Heart left ventricle (tissue), 16 donors: ENCODE measurements around the gene HOXB1. TPM values are rescaled to one million over a fixed set of nuclear protein-coding genes. Genes with fewer than 3 reads are reported as not detected.

ENCODE experiments used
- ATAC-seq, 4 donors: fragments of 200-7000 bp; cut with Tn5 transposase; one replicate each; pipeline ENCODE4 v1.9.1; 2020 to 2022; ENCODE audit warnings: moderate library complexity in 4 of 4, mild to moderate bottlenecking in 3 of 4, moderate number of reproducible peaks in 1 of 4
- DNase-seq, 5 donors: peaks; one replicate each; pipeline ENCODE4 v3.0.0-alpha.2; 2020
- H3K27ac ChIP-seq, 12 donors: fragments of 200-600 bp; sonication (generic) in 4 of 12; one replicate each; pipeline versions ENCODE4 v1.5.0 to v1.8.0; 2016 to 2022; ENCODE audit warnings: mild to moderate bottlenecking in 2 of 12
- H3K27me3 ChIP-seq, 9 donors: fragments of 200-600 bp; sonication (generic) in 2 of 9; one replicate each; pipeline versions ENCODE4 v1.5.1 to v1.8.0; 2016 to 2022; ENCODE audit warnings: mild to moderate bottlenecking in 3 of 9
- H3K36me3 ChIP-seq, 9 donors: fragments of 200-600 bp; sonication (generic) in 2 of 9; one replicate each; pipeline versions ENCODE4 v1.5.0 to v1.8.0; 2018 to 2022; ENCODE audit warnings: mild to moderate bottlenecking in 2 of 9
- H3K4me1 ChIP-seq, 12 donors: fragments of 200-600 bp; sonication (generic) in 4 of 12; one replicate each; pipeline versions ENCODE4 v1.5.0 to v1.8.0; 2016 to 2022; ENCODE audit warnings: mild to moderate bottlenecking in 3 of 12
- H3K4me3 ChIP-seq, 12 donors: fragments of 200-600 bp; sonication (generic) in 4 of 12; one replicate each; pipeline versions ENCODE4 v1.5.0 to v1.8.0; 2017 to 2022; ENCODE audit warnings: mild to moderate bottlenecking in 9 of 12, moderate library complexity in 4 of 12
- H3K9me3 ChIP-seq, 12 donors: fragments of 200-600 bp; sonication (generic) in 4 of 12; one replicate each; pipeline versions ENCODE4 v1.5.0 to v1.8.0; 2016 to 2022; ENCODE audit warnings: mild to moderate bottlenecking in 1 of 12
- CTCF ChIP-seq, 12 donors: fragments of 200-600 bp; sonication (generic) in 4 of 12; IDR thresholded peaks; one replicate each; pipeline versions ENCODE4 v1.5.0 to v1.8.0; 2018 to 2022; ENCODE audit warnings: antibody characterized with exemption in 12 of 12, mild to moderate bottlenecking in 5 of 12
- POLR2A ChIP-seq, 2 donors: fragments of 450-650 bp; IDR thresholded peaks; one replicate each; pipeline ENCODE4 v1.6.1; 2017; ENCODE audit warnings: antibody characterized with exemption in 2 of 2, mild to moderate bottlenecking in 2 of 2, moderate library complexity in 2 of 2
- WGBS, 4 donors: extraction: QIAGEN DNeasy Blood & Tissue Kit in 2 of 4; methylation state at CpG; one replicate each; pipeline versions ENCODE4 v1.1.5 to v1.1.7; 2013 to 2018; 5-methylcytosine and 5-hydroxymethylcytosine counted together
- intact Hi-C, 10 donors: fragments of 100-400 bp; cut with DNase I; formaldehyde crosslinking; loops; one replicate each; pipeline versions ENCODE4 v1.11.1 to v1.14.2; 2022
- polyA plus RNA-seq, 2 donors: library from polyadenylated mRNA; stranded (reverse); fragments of 200-250 nt; gene quantifications; one replicate each; pipeline ENCODE4 v1.2.3, GENCODE V29; 2013
- total RNA-seq, 9 donors: library from RNA; depleted of rRNA in 2 of 9; stranded (reverse); fragments of >200 nt in 2 of 9; fragmentation: NEBNext Ultra II Directional in 3 of 9; extraction: Animal tissue kit (Norgen Biotek cat#: 25700) in 3 of 9; gene quantifications; one replicate each; pipeline versions ENCODE4 v1.1.0 to v1.2.4, GENCODE V29; 2016 to 2023
- donor health status: ischemic (EF 13 %, LVEDD 7.1; RV severe dilation, severe dysfunction).
- donor health status: healthy with polysubstance abuse.
- donor health status: DM: no; HTN: yes; CAD: no.
- donor health status: DM: no; HTN: no; CAD: no.
- donor health status: ischemic (EF 25% LVEDD 6.9; RV normal size, moderate dysfunction).
- donor health status: ischemic (EF 25% LVEDD 5.7; RV mildly dilated, moderate dysfunction).
- donor health status: healthy.
- donor health status: DM: yes; HTN: yes; CAD: no.
- donor health status: ischemic (EF 35%, LVEDD 5.7; RV mildly dilated, moderate dysfunction).
- donor health status: nonischemic (EF 11% LVEDD 7.7; RV severe dilation, severe dysfunction).
- donor health status: DM: yes; HTN: yes; CAD: no.
- donor health status: PGD.
- donor health status: ischemic (EF 29% LVEDD 5.4; RV normal size, mild dysfunction).
- donor health status: nonischemic (EF 23%, LVEDD 6.1; RV moderate dilation, normal function).

HOXB1 gene
- total and polyA plus RNA-seq, 11 donors: not detected

- Histone ChIP-seq H3K9me3 (no peaks in the 10 kb centered on the region), H3K27me3 (peaks cover 16 to 96% (median 72%) of the 10 kb centered on the region in 9 donors), H3K4me3 (peak overlapping the region in 5 of 12 donors; percentile 39 to 56 (median 54)), H3K27ac (peak overlapping the region in 4 of 12 donors; percentile 70 to 97 (median 80)), H3K36me3 (no peaks in the 10 kb centered on the region), H3K4me1 (peaks cover 0 to 46% (median 0%) of the 10 kb centered on the region in 12 donors)
- DNase-seq (no peak), ATAC-seq (no peak)
- WGBS, 4 donors: 43 to 51% (median 44%) methylated on average over 2 of the region's 2 CpGs
- intact Hi-C loops: loop anchor here in 1 of 10 donors (2.0 kb wide), 1 partner anchor 14 kb away; the partner anchor contains the start of gene HOXB4
- TF ChIP-seq CTCF (IDR thresholded peaks at IDR 0.05) (no peak), POLR2A (IDR thresholded peaks at IDR 0.05) (no peak)
Observed at GRCh38 chr17:48565022-48565554, 34.3 kb upstream of the HOXB1 start.

GRCh38 chr17:48564188-48565021 is 33.6 kb upstream of the HOXB1 start:
- DNase-seq (peak in 1 of 5 donors; percentile 68), ATAC-seq (peak in 2 of 4 donors; percentile 33 to 56)
- Histone ChIP-seq H3K36me3 (no peaks in the 10 kb centered on the region), H3K4me1 (peaks cover 0 to 44% (median 0%) of the 10 kb centered on the region in 12 donors), H3K27me3 (peaks cover 14 to 96% (median 72%) of the 10 kb centered on the region in 9 donors), H3K4me3 (peak overlapping the region; percentile 14 to 56 (median 48)), H3K9me3 (no peaks in the 10 kb centered on the region), H3K27ac (peak overlapping the region in 9 of 12 donors; percentile 4 to 97 (median 59))
- intact Hi-C loops: loop anchor here in 1 of 10 donors (2.0 kb wide), 1 partner anchor 14 kb away; the partner anchor contains the start of gene HOXB4
- 5 to 9% (median 7%) methylated on average over 32 to 73 of the region's 73 CpGs for WGBS, 4 donors
- no peak for TF ChIP-seq CTCF (IDR thresholded peaks at IDR 0.05)
- no peak for TF ChIP-seq POLR2A (IDR thresholded peaks at IDR 0.05)

GRCh38 chr17:48563867-48564187 is 33.0 kb upstream of the HOXB1 start:
- peaks cover 12 to 96% (median 67%) of the 10 kb centered on the region in 9 donors for H3K27me3 ChIP-seq
- no peak for DNase-seq

More at GRCh38 chr17:48563867-48564187, 33.0 kb upstream of the HOXB1 start:
- TF ChIP-seq POLR2A (IDR thresholded peaks at IDR 0.05): no peak
- no peak for TF ChIP-seq CTCF (IDR thresholded peaks at IDR 0.05)
- intact Hi-C loops: loop anchor here in 1 of 10 donors (2.0 kb wide), 1 partner anchor 15 kb away; the partner anchor contains the start of gene HOXB4
- Histone ChIP-seq H3K36me3 (no peaks in the 10 kb centered on the region), H3K4me1 (peaks cover 0 to 40% (median 0%) of the 10 kb centered on the region in 12 donors), H3K4me3 (peak overlapping the region in 11 of 12 donors; percentile 24 to 56 (median 48)), H3K9me3 (no peaks in the 10 kb centered on the region), H3K27ac (peak overlapping the region in 7 of 12 donors; percentile 4 to 97 (median 58))
- WGBS, 4 donors: 14 to 24% (median 20%) methylated on average over 8 to 10 of the region's 10 CpGs
- ATAC-seq: no peak
